Parathyroid adenoma (tissue), 2 donors: Measurements from ENCODE around the gene STPG2.

ENCODE experiments used
- H2AFZ ChIP-seq: fragments of 300-600 bp; sonication (generic); one replicate; pipeline ENCODE4 v1.7.0; 2017; ENCODE audit warnings: antibody characterized with exemption, mild to moderate bottlenecking
- H3K27ac ChIP-seq: fragments of 300-600 bp; sonication (generic); one replicate; pipeline ENCODE4 v1.7.0; 2017
- H3K27me3 ChIP-seq: fragments of 300-600 bp; sonication (generic); one replicate; pipeline ENCODE4 v1.7.0; 2017; ENCODE audit warnings: low read length; ENCODE audit not compliant: control insufficient read depth, insufficient read depth
- H3K36me3 ChIP-seq: fragments of 300-600 bp; sonication (generic); one replicate; pipeline ENCODE4 v1.7.0; 2017; ENCODE audit warnings: low read length; ENCODE audit not compliant: control insufficient read depth, insufficient read depth
- H3K4me1 ChIP-seq: fragments of 300-600 bp; sonication (generic); one replicate; pipeline ENCODE4 v1.7.0; 2017; ENCODE audit warnings: control low read depth
- H3K4me2 ChIP-seq: fragments of 300-600 bp; sonication (generic); one replicate; pipeline ENCODE4 v1.7.0; 2017; ENCODE audit warnings: low read length
- H3K4me3 ChIP-seq: fragments of 300-600 bp; sonication (generic); one replicate; pipeline ENCODE4 v1.7.0; 2017; ENCODE audit warnings: low read depth, low read length
- H3K79me2 ChIP-seq: fragments of 300-600 bp; sonication (generic); one replicate; pipeline ENCODE4 v1.7.0; 2017; ENCODE audit warnings: control low read depth
- H3K9ac ChIP-seq: fragments of 300-600 bp; sonication (generic); one replicate; pipeline ENCODE4 v1.7.0; 2017; ENCODE audit warnings: mild to moderate bottlenecking
- H3K9me3 ChIP-seq: fragments of 300-600 bp; sonication (generic); one replicate; pipeline ENCODE4 v1.7.0; 2017; ENCODE audit warnings: low read length; ENCODE audit not compliant: control insufficient read depth
- CTCF ChIP-seq: fragments of 300-600 bp; sonication (generic); IDR thresholded peaks from one replicate; pipeline ENCODE4 v1.7.0; 2017; ENCODE audit warnings: antibody characterized with exemption, mild to moderate bottlenecking
- donor health status: primary hyperparathyroidism.

STPG2 gene

DNA sequence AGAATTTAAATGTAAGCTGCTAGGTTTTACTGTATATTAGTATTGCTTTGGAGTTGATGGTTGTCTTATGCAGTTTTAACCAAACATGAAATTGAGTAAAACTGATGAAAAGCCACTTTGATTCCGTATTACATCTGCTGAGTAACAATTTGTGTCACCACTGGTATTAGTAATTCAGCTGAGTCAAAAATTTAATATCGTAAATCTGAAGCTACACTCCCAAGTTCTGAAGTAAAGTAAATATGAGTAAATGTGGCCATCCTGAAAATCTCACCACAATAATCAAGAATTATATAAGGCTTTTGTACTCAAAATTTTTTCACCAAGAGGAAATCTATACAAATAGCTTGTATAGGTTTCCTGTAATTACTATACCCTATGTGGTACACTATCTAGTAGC is 142.3 kb downstream of the STPG2 start:
- no peak overlapping the region for H3K27ac ChIP-seq
- no peaks in the 10 kb centered on the region for H3K9me3 ChIP-seq
- no peak overlapping the region for H3K9ac ChIP-seq
- no peaks in the 10 kb centered on the region for H3K27me3 ChIP-seq
- H3K4me3 ChIP-seq = no peak overlapping the region
- no peaks in the 10 kb centered on the region for H3K79me2 ChIP-seq
- TF ChIP-seq CTCF = no peak
- H3K36me3 ChIP-seq = no peaks in the 10 kb centered on the region
- no peak overlapping the region for H2AFZ ChIP-seq
- H3K4me1 ChIP-seq = no peaks in the 10 kb centered on the region
- H3K4me2 ChIP-seq = no peak overlapping the region

GRCh38 chr4:97998203-97998602 is 145.1 kb downstream of the STPG2 start:
- no peaks in the 10 kb centered on the region for H3K36me3 ChIP-seq
- no peak overlapping the region for H3K9ac ChIP-seq
- H3K4me3 ChIP-seq = no peak overlapping the region
- H3K4me2 ChIP-seq = no peak overlapping the region
- H3K27ac ChIP-seq = no peak overlapping the region
- no peak for TF ChIP-seq CTCF
- no peak overlapping the region for H2AFZ ChIP-seq
- no peaks in the 10 kb centered on the region for H3K27me3 ChIP-seq
- H3K4me1 ChIP-seq = no peaks in the 10 kb centered on the region
- H3K9me3 ChIP-seq = no peaks in the 10 kb centered on the region
- H3K79me2 ChIP-seq = no peaks in the 10 kb centered on the region

- H3K27ac ChIP-seq = no peak overlapping the region
- H3K4me1 ChIP-seq = no peaks in the 10 kb centered on the region
- no peak overlapping the region for H3K9ac ChIP-seq
- H3K27me3 ChIP-seq = no peaks in the 10 kb centered on the region
- H3K9me3 ChIP-seq = no peaks in the 10 kb centered on the region
- no peak overlapping the region for H3K4me3 ChIP-seq
- TF ChIP-seq CTCF = no peak
- no peaks in the 10 kb centered on the region for H3K79me2 ChIP-seq
- H3K4me2 ChIP-seq = no peak overlapping the region
- no peak overlapping the region for H2AFZ ChIP-seq
- no peaks in the 10 kb centered on the region for H3K36me3 ChIP-seq
Observed at GRCh38 chr4:97994765-97995465, 148.4 kb downstream of the STPG2 start.

GRCh38 chr4:97990409-97990808 is 152.9 kb downstream of the STPG2 start:
- H3K9ac ChIP-seq = no peak overlapping the region
- H3K4me1 ChIP-seq = no peaks in the 10 kb centered on the region
- no peak overlapping the region for H3K4me3 ChIP-seq
- H3K9me3 ChIP-seq = no peaks in the 10 kb centered on the region
- H3K79me2 ChIP-seq = no peaks in the 10 kb centered on the region
- no peak overlapping the region for H3K27ac ChIP-seq
- no peak overlapping the region for H3K4me2 ChIP-seq
- no peak overlapping the region for H2AFZ ChIP-seq
- no peak for TF ChIP-seq CTCF
- no peaks in the 10 kb centered on the region for H3K36me3 ChIP-seq
- no peaks in the 10 kb centered on the region for H3K27me3 ChIP-seq

- Histone ChIP-seq H3K36me3 (no peaks in the 10 kb centered on the region), H3K79me2 (no peaks in the 10 kb centered on the region), H3K9ac (no peak overlapping the region), H3K27me3 (no peaks in the 10 kb centered on the region), H3K27ac (no peak overlapping the region), H3K4me1 (no peaks in the 10 kb centered on the region), H2AFZ (no peak overlapping the region), H3K9me3 (no peaks in the 10 kb centered on the region), H3K4me2 (no peak overlapping the region), H3K4me3 (no peak overlapping the region)
- no peak for TF ChIP-seq CTCF
Observed at GRCh38 chr4:97987019-97987648, 156.1 kb downstream of the STPG2 start.
